Astrocyte of the spinal cord (primary cell): ENCODE measurements around the gene ARHGEF40.

ENCODE experiments used
- DNase-seq: peaks from one replicate; pipeline ENCODE4 v3.0.0; 2011; ENCODE audit warnings: low read depth, low spot score
- H3K4me3 ChIP-seq: 2 replicates; pipeline ENCODE4 v1.5.1; 2011; ENCODE audit warnings: low read depth, mild to moderate bottlenecking, low read length, moderate library complexity
- CTCF ChIP-seq: IDR thresholded peaks from 2 replicates; pipeline ENCODE4 v1.5.1; 2012; ENCODE audit warnings: low read depth, mild to moderate bottlenecking, low read length, inconsistent platforms
- in situ Hi-C: cut with HindIII; loops from 2 replicates; pipeline ENCODE4 v1.10.0; 2017; ENCODE audit warnings: low sequenced_read_pairs

Gene ARHGEF40

GRCh38 chr14:21089877-21090193, 19.7 kb downstream of the ARHGEF40 start:
- in situ Hi-C loops, result no loop called here
- no peak for TF ChIP-seq CTCF
- no peak for DNase-seq
- no peak overlapping the region for H3K4me3 ChIP-seq

GRCh38 chr14:21090194-21090939, 20.3 kb downstream of the ARHGEF40 start:
- no peak for DNase-seq
- in situ Hi-C loops, result no loop called here

GRCh38 chr14:21090940-21091663, 21.0 kb downstream of the ARHGEF40 start:
- TF ChIP-seq CTCF, result no peak
- in situ Hi-C loops, result no loop called here
- DNase-seq, result no peak
- H3K4me3 ChIP-seq, result no peak overlapping the region

More at GRCh38 chr14:21090194-21090939, 20.3 kb downstream of the ARHGEF40 start:
- peak; percentile 60 for TF ChIP-seq CTCF
- no peak overlapping the region for H3K4me3 ChIP-seq

- DNase-seq, result no peak
- in situ Hi-C loops, result no loop called here
- TF ChIP-seq CTCF, result no peak
- H3K4me3 ChIP-seq, result no peak overlapping the region
These were observed 21.7 kb downstream of the ARHGEF40 start for GRCh38 chr14:21091821-21092272.

GRCh38 chr14:21092273-21093011, 22.3 kb downstream of the ARHGEF40 start:
- no peak overlapping the region for H3K4me3 ChIP-seq
- peak; percentile 67 for DNase-seq
- TF ChIP-seq CTCF, result peak; percentile 100
- in situ Hi-C loops, result no loop called here

- DNase-seq, result no peak
- H3K4me3 ChIP-seq, result no peak overlapping the region
- in situ Hi-C loops, result no loop called here
- TF ChIP-seq CTCF, result no peak
These were observed 22.9 kb downstream of the ARHGEF40 start for GRCh38 chr14:21093018-21093417.
